Transverse colon (tissue), 4 donors: ENCODE results near the gene ABCC11. TPM values are rescaled to one million over a fixed set of nuclear protein-coding genes. Genes with fewer than 3 reads are reported as not detected.

Source experiments
- DNase-seq: peaks from one replicate; pipeline ENCODE4 v3.0.0-alpha.2; 2019
- H3K27ac ChIP-seq, 4 donors: fragments of 200-600 bp; sonication (generic); 2 replicates each; pipeline ENCODE4 v1.5.1; 2016 to 2018; ENCODE audit warnings: inconsistent platforms in 4 of 4
- H3K27me3 ChIP-seq: fragments of 200-600 bp; sonication (generic); 2 replicates; pipeline ENCODE4 v1.5.1; 2017; ENCODE audit warnings: inconsistent platforms
- H3K36me3 ChIP-seq, 4 donors: fragments of 200-600 bp; sonication (generic); 2 replicates each; pipeline ENCODE4 v1.5.1; 2017 to 2019; ENCODE audit warnings: inconsistent platforms in 4 of 4
- H3K4me1 ChIP-seq, 4 donors: fragments of 200-600 bp; sonication (generic); 2 replicates each; pipeline ENCODE4 v1.5.1; 2017 to 2020; ENCODE audit warnings: inconsistent platforms in 4 of 4
- H3K4me3 ChIP-seq, 4 donors: fragments of 200-600 bp; sonication (generic); 1 replicate in 1 of 4; 2 replicates in 3 of 4; pipeline versions ENCODE4 v1.5.1 to v1.6.1; 2017 to 2019; ENCODE audit warnings: inconsistent platforms in 4 of 4
- H3K9me3 ChIP-seq, 2 donors: fragments of 200-600 bp; sonication (generic); 2 replicates each; pipeline ENCODE4 v1.5.1; 2017 to 2019; ENCODE audit warnings: inconsistent platforms in 2 of 2
- CTCF ChIP-seq, 5 experiments: fragments of 200-600 bp in 3 of 5; fragments of 450-650 bp in 2 of 5; sonication (generic) in 3 of 5; IDR thresholded peaks; 1 replicate in 2 of 5; 2 replicates in 3 of 5; pipeline ENCODE4 v1.5.1; 2016 to 2017; ENCODE audit warnings: antibody characterized with exemption in 5 of 5, inconsistent platforms in 3 of 5, mild to moderate bottlenecking in 2 of 5, moderate library complexity in 1 of 5
- EP300 ChIP-seq: sonication (generic); formaldehyde crosslinking; IDR thresholded peaks from one replicate; pipeline ENCODE4 v1.6.1; 2017; ENCODE audit warnings: antibody characterized with exemption, low read depth
- POLR2A ChIP-seq: fragments of 450-650 bp; IDR thresholded peaks from one replicate; pipeline ENCODE4 v1.6.1; 2016; ENCODE audit warnings: antibody characterized with exemption, mild to moderate bottlenecking, moderate library complexity
- POLR2AphosphoS5 ChIP-seq, 3 donors: sonication (generic); formaldehyde crosslinking; IDR thresholded peaks; one replicate each; pipeline ENCODE4 v1.6.1; 2016; ENCODE audit warnings: antibody characterized with exemption in 3 of 3
- WGBS, 2 donors: methylation state at CpG; one replicate each; pipeline ENCODE4 v1.1.5; 2018; ENCODE audit warnings: low coverage in 1 of 2; 5-methylcytosine and 5-hydroxymethylcytosine counted together
- in situ Hi-C, 4 donors: fragments of 200-750 bp; cut with MboI; loops; one replicate each; pipeline versions ENCODE4 v1.15.0 to v1.15.1; 2017; ENCODE audit warnings: low sequenced_read_pairs in 3 of 4, low pct_ligation_motif_present in 1 of 4, low pct_unique_long_range_greater_than_20kb in 1 of 4
- intact Hi-C: fragments of 100-400 bp; cut with DNase I; formaldehyde crosslinking; loops from one replicate; pipeline ENCODE4 v1.15.1; 2023; ENCODE audit warnings: low total_unique reads
- total RNA-seq, 4 donors: library from RNA; depleted of rRNA; stranded (reverse); fragments of >200 nt; gene quantifications; one replicate each; pipeline ENCODE4 v1.1.0, GENCODE V29; 2016

Gene ABCC11
- total RNA-seq, 4 donors from 2014 or later = 0.16 to 10.7 (median 0.27) TPM; not detected in 1

- Histone ChIP-seq H3K27me3 (no peaks in the 10 kb centered on the region), H3K36me3 (no peaks in the 10 kb centered on the region), H3K27ac (no peak overlapping the region), H3K9me3 (no peaks in the 10 kb centered on the region), H3K4me3 (no peak overlapping the region), H3K4me1 (no peaks in the 10 kb centered on the region)
- no peak for DNase-seq
- TF ChIP-seq POLR2AphosphoS5 (IDR thresholded peaks at IDR 0.05) (no peak), EP300 (no peak), POLR2A (no peak), CTCF (IDR thresholded peaks at IDR 0.05) (no peak)
- intact Hi-C loops (no loop called here), in situ Hi-C loops (no loop called here)
- WGBS, 2 donors = 67 to 88% methylated on average over 1 to 2 of the region's 2 CpGs
Observed at GRCh38 chr16:48138543-48138942, 108.8 kb downstream of the ABCC11 start.

GRCh38 chr16:48137822-48138221 is 109.5 kb downstream of the ABCC11 start:
- no peak for DNase-seq
- Histone ChIP-seq H3K27ac (no peak overlapping the region), H3K27me3 (no peaks in the 10 kb centered on the region), H3K4me3 (no peak overlapping the region), H3K36me3 (no peaks in the 10 kb centered on the region), H3K4me1 (no peaks in the 10 kb centered on the region), H3K9me3 (no peaks in the 10 kb centered on the region)
- in situ Hi-C loops (no loop called here), intact Hi-C loops (no loop called here)
- TF ChIP-seq POLR2A (no peak), POLR2AphosphoS5 (IDR thresholded peaks at IDR 0.05) (no peak), EP300 (no peak), CTCF (IDR thresholded peaks at IDR 0.05) (no peak)
- 73 to 75% methylated on average over 2 to 3 of the region's 3 CpGs for WGBS, 2 donors

- Histone ChIP-seq H3K36me3 (no peaks in the 10 kb centered on the region), H3K27me3 (no peaks in the 10 kb centered on the region), H3K4me3 (no peak overlapping the region), H3K27ac (no peak overlapping the region), H3K9me3 (no peaks in the 10 kb centered on the region), H3K4me1 (no peaks in the 10 kb centered on the region)
- intact Hi-C loops (no loop called here), in situ Hi-C loops (no loop called here)
- 62 to 72% methylated on average over 7 to 9 of the region's 9 CpGs for WGBS, 2 donors
- TF ChIP-seq POLR2A (no peak), CTCF (IDR thresholded peaks at IDR 0.05) (no peak), POLR2AphosphoS5 (IDR thresholded peaks at IDR 0.05) (no peak), EP300 (no peak)
- no peak for DNase-seq
Observed at GRCh38 chr16:48136547-48137360, 110.6 kb downstream of the ABCC11 start.

GRCh38 chr16:48133455-48134211 is 113.7 kb downstream of the ABCC11 start:
- Histone ChIP-seq H3K27me3 (no peaks in the 10 kb centered on the region), H3K4me1 (no peaks in the 10 kb centered on the region), H3K27ac (no peak overlapping the region), H3K9me3 (no peaks in the 10 kb centered on the region), H3K36me3 (no peaks in the 10 kb centered on the region), H3K4me3 (no peak overlapping the region)
- TF ChIP-seq EP300 (no peak), CTCF (IDR thresholded peaks at IDR 0.05) (no peak), POLR2AphosphoS5 (IDR thresholded peaks at IDR 0.05) (no peak), POLR2A (no peak)
- in situ Hi-C loops (no loop called here), intact Hi-C loops (no loop called here)
- 75 to 86% methylated on average over 4 to 18 of the region's 18 CpGs for WGBS, 2 donors
- DNase-seq = no peak
